ENCODE data around the gene ADD3.

ADD3 gene

GRCh38 chr10:110074298-110074697, 66.5 kb downstream of the ADD3 start:
- no peak for DNase-seq

- no peak for DNase-seq
These were observed 67.2 kb downstream of the ADD3 start for GRCh38 chr10:110074758-110075671.

- no peak for DNase-seq
These were observed 67.9 kb downstream of the ADD3 start for GRCh38 chr10:110075686-110076085.

GRCh38 chr10:110076559-110077318, 69.0 kb downstream of the ADD3 start:
- peak in 1 of 2 donors; percentile 77 for DNase-seq

- DNase-seq: peak in 1 of 2 donors; percentile 16
These were observed 69.8 kb downstream of the ADD3 start for GRCh38 chr10:110077436-110078130.

GRCh38 chr10:110078317-110078716, 70.5 kb downstream of the ADD3 start:
- no peak for DNase-seq

GRCh38 chr10:110081911-110082310, 74.1 kb downstream of the ADD3 start:
- DNase-seq: peak in 1 of 2 donors; percentile 79

- DNase-seq: peak in 1 of 2 donors; percentile 28
These were observed 76.1 kb downstream of the ADD3 start for GRCh38 chr10:110083884-110084283.

- no peak for DNase-seq
These were observed 79.9 kb downstream of the ADD3 start for GRCh38 chr10:110087682-110088081.

- no peak for DNase-seq
These were observed 80.8 kb downstream of the ADD3 start for GRCh38 chr10:110088367-110089104.

- no peak for DNase-seq
These were observed 84.0 kb downstream of the ADD3 start for GRCh38 chr10:110091830-110092229.

GRCh38 chr10:110093722-110094121, 85.9 kb downstream of the ADD3 start:
- no peak for DNase-seq

- no peak for DNase-seq
These were observed 87.0 kb downstream of the ADD3 start for GRCh38 chr10:110094786-110095185.

- DNase-seq: no peak
These were observed 93.8 kb downstream of the ADD3 start for GRCh38 chr10:110101464-110102144.

- no peak for DNase-seq
These were observed 96.2 kb downstream of the ADD3 start for GRCh38 chr10:110103921-110104461.

- no peak for DNase-seq
These were observed 98.1 kb downstream of the ADD3 start for GRCh38 chr10:110105873-110106272.

- no peak for DNase-seq
These were observed 99.6 kb downstream of the ADD3 start for GRCh38 chr10:110107430-110107829.

- DNase-seq: no peak
These were observed 100.1 kb downstream of the ADD3 start for GRCh38 chr10:110107887-110108286.

- no peak for DNase-seq
These were observed 101.7 kb downstream of the ADD3 start for GRCh38 chr10:110109511-110109910.

- no peak for DNase-seq
These were observed 102.6 kb downstream of the ADD3 start for GRCh38 chr10:110110338-110110737.

- DNase-seq: no peak
These were observed 106.0 kb downstream of the ADD3 start for GRCh38 chr10:110113670-110114337.
